GM12865 (cell line): ENCODE results near the gene ALG9.

ENCODE experiments used
- DNase-seq: peaks from one replicate; pipeline ENCODE4 v3.0.0; 2010; ENCODE audit warnings: low read depth
- H3K4me3 ChIP-seq: 2 replicates; pipeline ENCODE4 v1.5.1; 2011; ENCODE audit warnings: mild to moderate bottlenecking, low read depth, low read length, control low read depth
- CTCF ChIP-seq: IDR thresholded peaks from 2 replicates; pipeline ENCODE4 v1.5.1; 2011; ENCODE audit warnings: low read length, control low read depth, low read depth, inconsistent platforms; ENCODE audit not compliant: insufficient read depth; ENCODE audit errors: missing control alignments

ALG9 gene

GRCh38 chr11:111736621-111737443, 134.5 kb downstream of the ALG9 start:
- no peak overlapping the region for H3K4me3 ChIP-seq
- DNase-seq, result no peak
- TF ChIP-seq CTCF, result no peak
